GM23248 (cell line): Measurements from ENCODE around the gene C9orf72.

Source experiments
- EZH2 ChIP-seq: fragments of 200-600 bp; sonication (generic); IDR thresholded peaks from 2 replicates; pipeline ENCODE4 v1.6.1; 2018; ENCODE audit warnings: antibody characterized with exemption, mild to moderate bottlenecking; ENCODE audit not compliant: insufficient read depth, poor library complexity, severe bottlenecking
- EZH2phosphoT487 ChIP-seq: fragments of 200-600 bp; sonication (generic); IDR thresholded peaks from 2 replicates; pipeline ENCODE4 v1.6.1; 2018; ENCODE audit warnings: antibody characterized with exemption, moderate library complexity, mild to moderate bottlenecking, low read depth; ENCODE audit not compliant: insufficient read depth

GRCh38 chr9:27614551-27614950, 41.3 kb upstream of the C9orf72 start:
- TF ChIP-seq EZH2 (no peak), EZH2phosphoT487 (no peak)
